ENCODE data around the gene BDKRB2. TPM values are rescaled to one million over a fixed set of nuclear protein-coding genes. Genes with fewer than 3 reads are reported as not detected.

The BDKRB2 gene
- total RNA-seq, 1 donor from 2014 or later: 2.6 TPM

DNA sequence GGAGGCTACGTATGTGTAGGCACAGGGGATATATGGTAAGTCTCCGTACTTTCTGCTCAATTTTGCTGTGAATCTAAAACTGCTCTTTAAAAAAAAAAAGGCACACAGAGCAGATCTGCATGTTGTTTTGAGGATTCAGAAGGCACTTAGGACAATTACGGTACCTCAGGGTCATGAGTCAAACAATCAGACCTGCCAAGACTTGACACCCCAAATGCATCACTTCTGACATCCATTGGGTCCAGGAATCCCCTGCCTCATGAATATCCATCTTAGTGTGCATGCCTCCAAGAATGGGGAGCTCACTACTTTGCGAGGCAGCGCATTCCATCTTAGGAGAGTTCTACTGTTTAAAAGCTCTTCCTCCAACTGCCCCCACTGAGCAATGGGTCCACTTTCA, 3.0 kb downstream of the BDKRB2 start:
- peaks cover 17 to 23% (median 22%) of the 10 kb centered on the region in 3 donors for H3K4me1 ChIP-seq (ENCODE audit: control insufficient read depth in 3 of 3, insufficient read depth in 3 of 3, low read length in 3 of 3)
- H3K9ac ChIP-seq (ENCODE audit: low read depth in 1 of 3, low read length in 3 of 3): no peak overlapping the region
- H3K9me3 ChIP-seq (ENCODE audit: control insufficient read depth in 3 of 3, low read length in 3 of 3): no peaks in the 10 kb centered on the region
- no peak overlapping the region for H3K27ac ChIP-seq (ENCODE audit: low read depth, low read length)
- no peak overlapping the region for H3K4me3 ChIP-seq (ENCODE audit: low read length in 3 of 3)
- no peaks in the 10 kb centered on the region for H3K36me3 ChIP-seq (ENCODE audit: control insufficient read depth in 3 of 3, insufficient read depth in 3 of 3, low read length in 3 of 3)
- peaks cover 0 to 14% (median 13%) of the 10 kb centered on the region in 3 donors for H3K27me3 ChIP-seq (ENCODE audit: control insufficient read depth in 3 of 3, insufficient read depth in 3 of 3, low read length in 3 of 3)

DNA sequence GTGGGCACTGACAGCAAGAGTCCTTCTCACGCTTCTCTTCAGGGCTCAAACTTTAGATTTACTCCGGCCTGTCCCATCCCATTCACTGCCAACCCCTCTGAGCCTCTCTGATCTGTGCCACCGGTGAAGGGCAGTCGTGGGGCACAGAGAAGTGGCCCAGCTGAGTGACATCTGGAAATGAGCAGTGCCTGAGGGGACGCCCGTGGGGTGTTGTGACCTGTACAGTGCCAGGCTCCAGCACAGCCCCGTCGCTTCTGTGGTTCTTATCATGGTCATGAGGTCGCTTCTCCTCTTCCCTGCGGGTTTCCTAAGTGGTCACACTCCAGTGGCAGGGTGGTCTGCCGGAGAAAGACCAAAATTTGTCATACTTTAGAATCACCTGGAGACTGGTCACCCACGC, 4.1 kb downstream of the BDKRB2 start:
- Histone ChIP-seq H3K27ac (ENCODE audit: low read depth, low read length) (no peak overlapping the region), H3K36me3 (ENCODE audit: control insufficient read depth in 3 of 3, insufficient read depth in 3 of 3, low read length in 3 of 3) (no peaks in the 10 kb centered on the region), H3K4me1 (ENCODE audit: control insufficient read depth in 3 of 3, insufficient read depth in 3 of 3, low read length in 3 of 3) (peaks cover 15 to 21% (median 21%) of the 10 kb centered on the region in 3 donors), H3K27me3 (ENCODE audit: control insufficient read depth in 3 of 3, insufficient read depth in 3 of 3, low read length in 3 of 3) (peaks cover 0 to 12% (median 9%) of the 10 kb centered on the region in 3 donors), H3K9me3 (ENCODE audit: control insufficient read depth in 3 of 3, low read length in 3 of 3) (no peaks in the 10 kb centered on the region), H3K4me3 (ENCODE audit: low read length in 3 of 3) (no peak overlapping the region), H3K9ac (ENCODE audit: low read depth in 1 of 3, low read length in 3 of 3) (no peak overlapping the region)

DNA sequence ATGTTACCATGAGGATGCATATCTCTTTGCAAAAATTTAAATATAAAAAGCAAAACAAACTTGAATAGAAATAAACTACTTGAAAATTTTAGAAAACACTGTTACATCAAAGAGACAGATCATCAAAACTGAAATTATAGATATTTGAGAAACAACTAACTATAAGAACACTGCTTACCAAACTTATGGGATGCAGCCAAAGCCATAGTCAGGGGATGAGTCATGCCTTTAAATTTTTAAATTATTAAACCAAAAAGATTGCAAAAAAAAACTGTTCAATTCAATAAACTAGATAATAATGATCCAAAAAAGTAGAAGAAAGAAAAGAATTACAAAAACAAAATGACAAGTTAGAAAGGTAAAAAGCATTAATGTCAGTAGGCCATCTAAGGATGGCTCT, 7.5 kb downstream of the BDKRB2 start:
- peaks cover 0 to 3% (median 0%) of the 10 kb centered on the region in 3 donors for H3K27me3 ChIP-seq (ENCODE audit: control insufficient read depth in 3 of 3, insufficient read depth in 3 of 3, low read length in 3 of 3)
- no peaks in the 10 kb centered on the region for H3K36me3 ChIP-seq (ENCODE audit: control insufficient read depth in 3 of 3, insufficient read depth in 3 of 3, low read length in 3 of 3)
- no peak overlapping the region for H3K27ac ChIP-seq (ENCODE audit: low read depth, low read length)
- no peak overlapping the region for H3K4me3 ChIP-seq (ENCODE audit: low read length in 3 of 3)
- H3K9me3 ChIP-seq (ENCODE audit: control insufficient read depth in 3 of 3, low read length in 3 of 3): no peaks in the 10 kb centered on the region
- no peaks in the 10 kb centered on the region for H3K4me1 ChIP-seq (ENCODE audit: control insufficient read depth in 3 of 3, insufficient read depth in 3 of 3, low read length in 3 of 3)
- H3K9ac ChIP-seq (ENCODE audit: low read depth in 1 of 3, low read length in 3 of 3): no peak overlapping the region

DNA sequence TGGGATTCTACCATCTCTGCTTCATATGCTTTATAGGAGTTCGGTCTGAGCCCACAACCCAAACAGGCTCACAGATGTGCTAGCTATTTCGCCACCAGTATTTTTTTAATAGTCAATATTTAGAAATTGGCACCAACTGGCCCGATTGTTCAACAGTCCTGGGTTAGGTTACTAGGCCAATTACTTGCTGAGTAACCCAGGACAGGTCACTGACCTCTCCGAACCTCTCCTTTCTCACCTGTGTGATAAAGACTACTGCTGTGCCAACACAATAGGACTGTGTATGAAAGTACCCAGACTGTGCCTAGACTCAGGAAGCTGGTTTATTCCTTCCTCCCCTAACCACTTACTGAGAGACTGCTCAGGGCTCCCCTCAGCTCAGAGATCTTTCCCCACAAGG, 8.3 kb downstream of the BDKRB2 start:
- Histone ChIP-seq H3K27ac (ENCODE audit: low read depth, low read length) (no peak overlapping the region), H3K9ac (ENCODE audit: low read depth in 1 of 3, low read length in 3 of 3) (no peak overlapping the region), H3K9me3 (ENCODE audit: control insufficient read depth in 3 of 3, low read length in 3 of 3) (no peaks in the 10 kb centered on the region), H3K4me3 (ENCODE audit: low read length in 3 of 3) (no peak overlapping the region), H3K4me1 (ENCODE audit: control insufficient read depth in 3 of 3, insufficient read depth in 3 of 3, low read length in 3 of 3) (no peaks in the 10 kb centered on the region), H3K27me3 (ENCODE audit: control insufficient read depth in 3 of 3, insufficient read depth in 3 of 3, low read length in 3 of 3) (peaks cover 0 to 3% (median 0%) of the 10 kb centered on the region in 3 donors), H3K36me3 (ENCODE audit: control insufficient read depth in 3 of 3, insufficient read depth in 3 of 3, low read length in 3 of 3) (no peaks in the 10 kb centered on the region)

- Histone ChIP-seq H3K4me1 (ENCODE audit: control insufficient read depth in 3 of 3, insufficient read depth in 3 of 3, low read length in 3 of 3) (no peaks in the 10 kb centered on the region), H3K27ac (ENCODE audit: low read depth, low read length) (no peak overlapping the region), H3K9me3 (ENCODE audit: control insufficient read depth in 3 of 3, low read length in 3 of 3) (no peaks in the 10 kb centered on the region), H3K27me3 (ENCODE audit: control insufficient read depth in 3 of 3, insufficient read depth in 3 of 3, low read length in 3 of 3) (peaks cover 0 to 3% (median 0%) of the 10 kb centered on the region in 3 donors), H3K9ac (ENCODE audit: low read depth in 1 of 3, low read length in 3 of 3) (no peak overlapping the region), H3K36me3 (ENCODE audit: control insufficient read depth in 3 of 3, insufficient read depth in 3 of 3, low read length in 3 of 3) (no peaks in the 10 kb centered on the region), H3K4me3 (ENCODE audit: low read length in 3 of 3) (no peak overlapping the region)
Measured at GRCh38 chr14:96213871-96214465, 9.3 kb downstream of the BDKRB2 start.

GRCh38 chr14:96214793-96215192, 10.2 kb downstream of the BDKRB2 start:
- H3K9me3 ChIP-seq (ENCODE audit: control insufficient read depth in 3 of 3, low read length in 3 of 3): no peaks in the 10 kb centered on the region
- no peaks in the 10 kb centered on the region for H3K4me1 ChIP-seq (ENCODE audit: control insufficient read depth in 3 of 3, insufficient read depth in 3 of 3, low read length in 3 of 3)
- H3K9ac ChIP-seq (ENCODE audit: low read depth in 1 of 3, low read length in 3 of 3): no peak overlapping the region
- peaks cover 0 to 3% (median 0%) of the 10 kb centered on the region in 3 donors for H3K27me3 ChIP-seq (ENCODE audit: control insufficient read depth in 3 of 3, insufficient read depth in 3 of 3, low read length in 3 of 3)
- no peak overlapping the region for H3K4me3 ChIP-seq (ENCODE audit: low read length in 3 of 3)
- no peaks in the 10 kb centered on the region for H3K36me3 ChIP-seq (ENCODE audit: control insufficient read depth in 3 of 3, insufficient read depth in 3 of 3, low read length in 3 of 3)
- no peak overlapping the region for H3K27ac ChIP-seq (ENCODE audit: low read depth, low read length)

DNA sequence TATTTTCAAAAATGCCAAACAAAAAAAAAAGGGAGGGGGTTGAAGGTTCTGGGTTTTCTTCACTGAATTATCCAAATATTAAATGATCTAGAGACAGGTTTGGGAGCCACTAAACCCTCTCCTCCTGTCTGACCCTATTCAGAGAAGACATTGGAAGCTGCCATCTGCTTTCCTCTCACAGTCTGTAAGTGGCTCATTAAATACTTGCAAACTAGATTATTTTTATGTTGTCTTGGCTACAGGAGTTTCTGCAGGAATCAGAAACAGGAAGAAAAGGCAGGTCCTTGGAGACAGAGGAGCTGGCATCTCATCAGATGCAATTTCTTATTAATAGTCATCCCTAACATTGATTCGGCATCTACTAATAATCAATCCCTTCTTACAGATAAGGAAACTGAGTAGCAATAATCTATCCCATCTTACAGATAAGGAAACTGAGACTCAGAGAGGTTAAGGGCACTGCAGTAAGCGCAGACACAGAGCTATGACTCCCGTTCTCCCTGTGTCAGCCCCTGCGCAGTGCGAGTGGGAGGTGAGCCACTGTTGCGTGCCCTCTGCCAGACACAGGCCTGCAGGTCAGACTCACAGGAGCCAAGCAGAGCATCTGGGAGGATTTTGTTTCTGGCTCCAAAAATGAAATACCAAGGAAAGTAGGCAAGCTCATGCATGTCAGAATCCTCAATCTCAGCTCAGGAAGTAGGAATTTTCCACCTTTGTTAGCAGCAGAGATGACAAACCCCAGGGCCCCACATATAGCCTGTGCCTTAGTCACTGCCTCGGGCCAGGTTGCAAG, 11.0 kb downstream of the BDKRB2 start:
- no peak overlapping the region for H3K9ac ChIP-seq (ENCODE audit: low read depth in 1 of 3, low read length in 3 of 3)
- no peaks in the 10 kb centered on the region for H3K4me1 ChIP-seq (ENCODE audit: control insufficient read depth in 3 of 3, insufficient read depth in 3 of 3, low read length in 3 of 3)
- no peaks in the 10 kb centered on the region for H3K36me3 ChIP-seq (ENCODE audit: control insufficient read depth in 3 of 3, insufficient read depth in 3 of 3, low read length in 3 of 3)
- H3K27me3 ChIP-seq (ENCODE audit: control insufficient read depth in 3 of 3, insufficient read depth in 3 of 3, low read length in 3 of 3): peaks cover 0 to 3% (median 2%) of the 10 kb centered on the region in 3 donors
- H3K9me3 ChIP-seq (ENCODE audit: control insufficient read depth in 3 of 3, low read length in 3 of 3): no peaks in the 10 kb centered on the region
- H3K27ac ChIP-seq (ENCODE audit: low read depth, low read length): no peak overlapping the region
- H3K4me3 ChIP-seq (ENCODE audit: low read length in 3 of 3): no peak overlapping the region

GRCh38 chr14:96216627-96217026, 12.0 kb downstream of the BDKRB2 start:
- H3K4me3 ChIP-seq (ENCODE audit: low read length in 3 of 3): no peak overlapping the region
- H3K4me1 ChIP-seq (ENCODE audit: control insufficient read depth in 3 of 3, insufficient read depth in 3 of 3, low read length in 3 of 3): no peaks in the 10 kb centered on the region
- no peaks in the 10 kb centered on the region for H3K36me3 ChIP-seq (ENCODE audit: control insufficient read depth in 3 of 3, insufficient read depth in 3 of 3, low read length in 3 of 3)
- no peaks in the 10 kb centered on the region for H3K9me3 ChIP-seq (ENCODE audit: control insufficient read depth in 3 of 3, low read length in 3 of 3)
- no peak overlapping the region for H3K9ac ChIP-seq (ENCODE audit: low read depth in 1 of 3, low read length in 3 of 3)
- no peak overlapping the region for H3K27ac ChIP-seq (ENCODE audit: low read depth, low read length)
- H3K27me3 ChIP-seq (ENCODE audit: control insufficient read depth in 3 of 3, insufficient read depth in 3 of 3, low read length in 3 of 3): peaks cover 0 to 3% (median 3%) of the 10 kb centered on the region in 3 donors

- Histone ChIP-seq H3K4me3 (ENCODE audit: low read length in 3 of 3) (no peak overlapping the region), H3K36me3 (ENCODE audit: control insufficient read depth in 3 of 3, insufficient read depth in 3 of 3, low read length in 3 of 3) (no peaks in the 10 kb centered on the region), H3K27ac (ENCODE audit: low read depth, low read length) (no peak overlapping the region), H3K27me3 (ENCODE audit: control insufficient read depth in 3 of 3, insufficient read depth in 3 of 3, low read length in 3 of 3) (peaks cover 0 to 3% (median 3%) of the 10 kb centered on the region in 3 donors), H3K4me1 (ENCODE audit: control insufficient read depth in 3 of 3, insufficient read depth in 3 of 3, low read length in 3 of 3) (no peaks in the 10 kb centered on the region), H3K9ac (ENCODE audit: low read depth in 1 of 3, low read length in 3 of 3) (no peak overlapping the region), H3K9me3 (ENCODE audit: control insufficient read depth in 3 of 3, low read length in 3 of 3) (no peaks in the 10 kb centered on the region)
Measured at GRCh38 chr14:96217376-96217913, 12.8 kb downstream of the BDKRB2 start.

DNA sequence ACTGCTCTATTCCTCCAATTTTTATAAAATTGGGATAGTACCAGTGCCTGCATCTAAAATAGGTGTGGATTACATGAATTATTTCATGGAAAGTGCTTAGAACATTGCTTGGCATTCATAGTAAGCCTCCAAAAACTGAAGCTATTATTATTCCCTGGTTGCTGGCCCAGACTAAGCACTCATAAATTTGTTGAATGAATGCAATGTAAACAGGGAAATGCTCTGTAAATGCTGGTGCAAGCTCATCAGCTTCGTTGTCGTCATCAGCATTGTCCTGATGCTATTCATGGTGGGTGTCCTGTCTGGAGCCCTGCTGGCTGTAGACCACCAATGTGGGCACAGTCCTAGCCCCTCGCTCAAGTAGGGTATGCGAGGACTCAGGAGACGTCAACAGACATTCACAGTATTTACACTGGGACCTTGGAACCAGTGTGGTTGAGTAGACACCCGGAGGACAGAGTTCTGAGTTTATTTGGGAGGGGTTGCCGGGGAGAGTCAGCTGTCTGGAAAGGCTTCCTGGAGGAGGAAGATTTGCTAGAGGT, 16.5 kb downstream of the BDKRB2 start:
- Histone ChIP-seq H3K9ac (ENCODE audit: low read depth in 1 of 3, low read length in 3 of 3) (no peak overlapping the region), H3K4me1 (ENCODE audit: control insufficient read depth in 3 of 3, insufficient read depth in 3 of 3, low read length in 3 of 3) (peaks cover 0 to 3% (median 0%) of the 10 kb centered on the region in 3 donors), H3K9me3 (ENCODE audit: control insufficient read depth in 3 of 3, low read length in 3 of 3) (no peaks in the 10 kb centered on the region), H3K27me3 (ENCODE audit: control insufficient read depth in 3 of 3, insufficient read depth in 3 of 3, low read length in 3 of 3) (peaks cover 0 to 3% (median 0%) of the 10 kb centered on the region in 3 donors), H3K36me3 (ENCODE audit: control insufficient read depth in 3 of 3, insufficient read depth in 3 of 3, low read length in 3 of 3) (no peaks in the 10 kb centered on the region), H3K27ac (ENCODE audit: low read depth, low read length) (no peak overlapping the region), H3K4me3 (ENCODE audit: low read length in 3 of 3) (no peak overlapping the region)
